ENCODE results near the gene CACNA2D2. TPM values are rescaled to one million over a fixed set of nuclear protein-coding genes. Genes with fewer than 3 reads are reported as not detected.

The CACNA2D2 gene
- total RNA-seq, 4 donors from 2014 or later, result 1.5 to 3.3 (median 2.9) TPM

- TF ChIP-seq CTCF (IDR thresholded peaks at IDR 0.05) (no peak), POLR2A (IDR thresholded peaks at IDR 0.05) (no peak)
- H3K4me1 ChIP-seq, result no peaks in the 10 kb centered on the region
- intact Hi-C loops (cut with DNase I), result no loop called here
- no peak overlapping the region for H3K4me3 ChIP-seq (replicated peaks in 1 of 3)
- H3K27ac ChIP-seq, result no peak overlapping the region
- no peaks in the 10 kb centered on the region for H3K9me3 ChIP-seq
- DNase-seq, result no peak
- WGBS, 2 donors, result 79% methylated on average over 8 to 15 of the region's 15 CpGs
- H3K27me3 ChIP-seq, result no peaks in the 10 kb centered on the region
- no peaks in the 10 kb centered on the region for H3K36me3 ChIP-seq
Measured at GRCh38 chr3:50408443-50408944, 94.9 kb downstream of the CACNA2D2 start.

- Histone ChIP-seq H3K36me3 (no peaks in the 10 kb centered on the region), H3K27ac (no peak overlapping the region), H3K27me3 (no peaks in the 10 kb centered on the region), H3K9me3 (no peaks in the 10 kb centered on the region), H3K4me1 (peaks cover 0 to 8% of the 10 kb centered on the region in 2 donors), H3K4me3 (replicated peaks in 1 of 3) (no peak overlapping the region)
- DNase-seq, result no peak
- TF ChIP-seq POLR2A (IDR thresholded peaks at IDR 0.05), result no peak
- no peak for TF ChIP-seq CTCF (IDR thresholded peaks at IDR 0.05)
- intact Hi-C loops (cut with DNase I), result no loop called here
- 76 to 82% methylated on average over 1 of the region's 1 CpG for WGBS, 2 donors
Measured at GRCh38 chr3:50406487-50406886, 96.9 kb downstream of the CACNA2D2 start.

- H3K27ac ChIP-seq, result no peak overlapping the region
- peaks cover 0 to 8% of the 10 kb centered on the region in 2 donors for H3K4me1 ChIP-seq
- TF ChIP-seq POLR2A (IDR thresholded peaks at IDR 0.05), result no peak
- TF ChIP-seq CTCF (IDR thresholded peaks at IDR 0.05), result no peak
- H3K27me3 ChIP-seq, result no peaks in the 10 kb centered on the region
- H3K36me3 ChIP-seq, result no peaks in the 10 kb centered on the region
- no peak for DNase-seq
- no peaks in the 10 kb centered on the region for H3K9me3 ChIP-seq
- WGBS, 2 donors, result 21 to 22% methylated on average over 8 of the region's 8 CpGs
- H3K4me3 ChIP-seq (replicated peaks in 1 of 3), result no peak overlapping the region
- intact Hi-C loops (cut with DNase I), result no loop called here
Measured at GRCh38 chr3:50405249-50405648, 98.2 kb downstream of the CACNA2D2 start.

- Histone ChIP-seq H3K9me3 (no peaks in the 10 kb centered on the region), H3K4me3 (replicated peaks in 1 of 3) (no peak overlapping the region), H3K4me1 (peaks cover 0 to 8% of the 10 kb centered on the region in 2 donors), H3K27me3 (no peaks in the 10 kb centered on the region), H3K36me3 (no peaks in the 10 kb centered on the region), H3K27ac (no peak overlapping the region)
- intact Hi-C loops (cut with DNase I), result no loop called here
- TF ChIP-seq POLR2A (IDR thresholded peaks at IDR 0.05), result no peak
- no peak for TF ChIP-seq CTCF (IDR thresholded peaks at IDR 0.05)
- WGBS, 2 donors, result 11 to 21% methylated on average over 5 of the region's 5 CpGs
- DNase-seq, result peak; percentile 51 to 53
Measured at GRCh38 chr3:50401978-50402595, 101.3 kb downstream of the CACNA2D2 start.

GRCh38 chr3:50396502-50396901 is 106.9 kb downstream of the CACNA2D2 start:
- no peaks in the 10 kb centered on the region for H3K27me3 ChIP-seq
- no peak overlapping the region for H3K27ac ChIP-seq
- intact Hi-C loops (cut with DNase I), result no loop called here
- 92 to 93% methylated on average over 9 to 10 of the region's 10 CpGs for WGBS, 2 donors
- no peaks in the 10 kb centered on the region for H3K36me3 ChIP-seq
- no peak overlapping the region for H3K4me3 ChIP-seq (replicated peaks in 1 of 3)
- TF ChIP-seq CTCF (IDR thresholded peaks at IDR 0.05), result no peak
- no peak for DNase-seq
- peaks cover 0 to 7% of the 10 kb centered on the region in 2 donors for H3K4me1 ChIP-seq
- H3K9me3 ChIP-seq, result no peaks in the 10 kb centered on the region
